ENCODE data around the gene PPARG. TPM values are rescaled to one million over a fixed set of nuclear protein-coding genes. Genes with fewer than 3 reads are reported as not detected.

The PPARG gene
- total and polyA plus RNA-seq, 2 of the 8 experiments (the other 6 are each of a cell fraction or from before 2014, with no cell fraction given), result 0.06 TPM; not detected in 1

GRCh38 chr3:12279591-12280326, 9.1 kb upstream of the PPARG start:
- WGBS, 2 experiments (ENCODE audit: extremely low coverage in 1 of 2, insufficient coverage in 1 of 2, insufficient read length in 1 of 2, insufficient replicate concordance in 2 of 2, low coverage in 1 of 2, low lambda C conversion rate in 2 of 2, missing lambda C conversion rate in 1 of 2), result 90% methylated on average over 10 of the region's 10 CpGs; no CpG with 5 or more reads in 1 of the 2 experiments
- Histone ChIP-seq H3K23me2 (ENCODE audit: low read depth, low read length) (no peaks in the 10 kb centered on the region), H2AFZ (ENCODE audit: low read length) (no peak overlapping the region), H3K9ac (replicated peaks in 1 of 4; ENCODE audit: extremely low read depth in 1 of 4, low read depth in 3 of 4, low read length in 3 of 4) (no peak overlapping the region), H3K27ac (ENCODE audit: low read depth, low read length) (no peak overlapping the region), H2BK12ac (ENCODE audit: low read depth, low read length) (no peak overlapping the region), H3K79me2 (ENCODE audit: control insufficient read depth in 1 of 2, insufficient read depth in 2 of 2, low read length in 2 of 2) (no peaks in the 10 kb centered on the region), H3K79me1 (ENCODE audit: low read depth, low read length) (no peaks in the 10 kb centered on the region), H2BK20ac (ENCODE audit: low read length) (no peak overlapping the region), H3K56ac (replicated peaks; ENCODE audit: insufficient read length, low read depth, low read length) (no peak overlapping the region), H3K9me3 (ENCODE audit: insufficient read depth in 2 of 2, low read depth in 1 of 2, low read length in 1 of 2) (no peaks in the 10 kb centered on the region), H4K20me1 (replicated peaks in 1 of 2; ENCODE audit: control insufficient read depth in 1 of 2, insufficient read depth in 2 of 2, low read length in 2 of 2) (no peaks in the 10 kb centered on the region), H2BK120ac (replicated peaks; ENCODE audit: low read depth, low read length) (no peak overlapping the region), H4K5ac (ENCODE audit: insufficient read length, low read depth, low read length) (no peak overlapping the region), H3K4me3 (ENCODE audit: extremely low read depth in 1 of 4, insufficient read depth in 2 of 4, low read depth in 3 of 4, low read length in 4 of 4) (no peak overlapping the region), H3K36me3 (ENCODE audit: control insufficient read depth in 2 of 4, insufficient read depth in 4 of 4, low read length in 3 of 4) (no peaks in the 10 kb centered on the region), H3K27me3 (replicated peaks in 1 of 4; ENCODE audit: control insufficient read depth in 3 of 4, extremely low read depth in 1 of 4, insufficient read depth in 3 of 4, low read length in 3 of 4) (no peaks in the 10 kb centered on the region), H3K23ac (ENCODE audit: insufficient read length) (no peak overlapping the region), H2BK15ac (ENCODE audit: low read length) (no peak overlapping the region), H3K4ac (replicated peaks; ENCODE audit: insufficient read length, low read depth, low read length) (no peak overlapping the region), H3K4me2 (ENCODE audit: insufficient read depth in 1 of 2, low read depth in 2 of 2, low read length in 2 of 2) (no peak overlapping the region), H2AK5ac (ENCODE audit: low read depth, low read length) (no peak overlapping the region), H3K4me1 (replicated peaks in 1 of 4; ENCODE audit: control insufficient read depth in 3 of 4, insufficient read depth in 4 of 4, low read length in 3 of 4) (no peaks in the 10 kb centered on the region), H2BK5ac (ENCODE audit: low read depth, low read length) (no peak overlapping the region), H3K14ac (ENCODE audit: insufficient read length) (no peak overlapping the region), H3K18ac (ENCODE audit: extremely low read depth, low read length) (no peak overlapping the region), H4K91ac (replicated peaks; ENCODE audit: insufficient read length, low read length) (no peak overlapping the region), H4K8ac (ENCODE audit: extremely low read depth, insufficient read depth, low read length) (no peak overlapping the region)
- ChIA-PET POLR2A (ENCODE audit: partially characterized antibody) (no interaction called here), CTCF (ENCODE audit: partially characterized antibody) (interaction anchor here (0.7 to 1.6 kb wide), 2 partner anchors 35 to 200 kb away, joined by 3 to 4 read pairs; no protein-coding TSS in a partner anchor)
- TF ChIP-seq KDM1A (IDR thresholded peaks at IDR 0.05; ENCODE audit: borderline replicate concordance, low read length) (no peak), POLR2AphosphoS5 (IDR thresholded peaks at IDR 0.05; ENCODE audit: low read depth, low read length) (no peak), CHD2 (IDR thresholded peaks at IDR 0.05; ENCODE audit: low read length) (no peak), JUN (IDR thresholded peaks at IDR 0.05; ENCODE audit: low read depth, low read length) (no peak), SUZ12 (IDR thresholded peaks at IDR 0.05; ENCODE audit: low read length) (no peak)
- no peak for DNase-seq (ENCODE audit: low read depth in 1 of 2, low spot score in 2 of 2)
- no peak for FAIRE-seq
